ENCODE measurements around the gene PNMT. TPM values are rescaled to one million over a fixed set of nuclear protein-coding genes. Genes with fewer than 3 reads are reported as not detected.
A peak's percentile ranks its signal among the peaks of the same experiment; 100 is the strongest.

Gene PNMT
- total and polyA plus RNA-seq, 7 donors, result 5.9 to 15.3 (median 8.6) TPM

GRCh38 chr17:39672522-39673334 is 4.5 kb downstream of the PNMT start:
- no peak for ATAC-seq
- Histone ChIP-seq H3K36me3 (ENCODE audit: insufficient read depth in 1 of 2, low read depth in 1 of 2) (no peaks in the 10 kb centered on the region), H3K4me3 (no peak overlapping the region), H3K27me3 (ENCODE audit: insufficient read depth in 3 of 3, low read length in 2 of 3) (no peaks in the 10 kb centered on the region), H3K9me3 (no peaks in the 10 kb centered on the region), H3K27ac (peak overlapping the region; percentile 96), H3K4me1 (peaks cover 47% of the 10 kb centered on the region)
- 73 to 87% (median 73%) methylated on average over 15 of the region's 15 CpGs for WGBS, 3 donors
- TF ChIP-seq CTCF (IDR thresholded peaks at IDR 0.05), result no peak
- intact Hi-C loops (cut with DNase I), result loop anchor here (5.0 kb wide), 3 partner anchors 35 to 60 kb away; partner anchors contain the start of genes MIEN1 (in 1 of the 2) and STARD3 (in 1 of the 2)
- DNase-seq, result peak in 1 of 2 donors; percentile 45

GRCh38 chr17:39673335-39674081 is 5.3 kb downstream of the PNMT start:
- 75 to 87% (median 79%) methylated on average over 13 of the region's 13 CpGs for WGBS, 3 donors
- Histone ChIP-seq H3K36me3 (ENCODE audit: insufficient read depth in 1 of 2, low read depth in 1 of 2) (no peaks in the 10 kb centered on the region), H3K27me3 (ENCODE audit: insufficient read depth in 3 of 3, low read length in 2 of 3) (no peaks in the 10 kb centered on the region), H3K4me3 (no peak overlapping the region), H3K4me1 (peaks cover 55% of the 10 kb centered on the region), H3K9me3 (no peaks in the 10 kb centered on the region), H3K27ac (no peak overlapping the region)
- no peak for ATAC-seq
- no peak for TF ChIP-seq CTCF (IDR thresholded peaks at IDR 0.05)
- peak in 1 of 2 donors; percentile 53 for DNase-seq
- intact Hi-C loops (cut with DNase I), result loop anchor here (5.0 kb wide), 3 partner anchors 36 to 59 kb away; partner anchors contain the start of genes MIEN1 (in 1 of the 2) and STARD3 (in 1 of the 2)

GRCh38 chr17:39674179-39674578 is 5.9 kb downstream of the PNMT start:
- Histone ChIP-seq H3K27ac (peak overlapping the region; percentile 89), H3K36me3 (ENCODE audit: insufficient read depth in 1 of 2, low read depth in 1 of 2) (no peaks in the 10 kb centered on the region), H3K27me3 (ENCODE audit: insufficient read depth in 3 of 3, low read length in 2 of 3) (no peaks in the 10 kb centered on the region), H3K4me1 (peaks cover 62% of the 10 kb centered on the region), H3K4me3 (no peak overlapping the region), H3K9me3 (no peaks in the 10 kb centered on the region)
- peak in 1 of 2 donors; percentile 31 for DNase-seq
- intact Hi-C loops (cut with DNase I), result loop anchor here (5.0 kb wide), 3 partner anchors 37 to 58 kb away; partner anchors contain the start of genes MIEN1 (in 1 of the 2) and STARD3 (in 1 of the 2)
- WGBS, 3 donors, result 66 to 80% (median 75%) methylated on average over 5 of the region's 5 CpGs
- TF ChIP-seq CTCF (IDR thresholded peaks at IDR 0.05), result no peak
- ATAC-seq, result no peak

GRCh38 chr17:39674702-39675389 is 6.6 kb downstream of the PNMT start:
- Histone ChIP-seq H3K36me3 (ENCODE audit: insufficient read depth in 1 of 2, low read depth in 1 of 2) (no peaks in the 10 kb centered on the region), H3K4me3 (no peak overlapping the region), H3K9me3 (no peaks in the 10 kb centered on the region), H3K27ac (peak overlapping the region; percentile 89), H3K27me3 (ENCODE audit: insufficient read depth in 3 of 3, low read length in 2 of 3) (no peaks in the 10 kb centered on the region), H3K4me1 (peaks cover 68% of the 10 kb centered on the region)
- no peak for TF ChIP-seq CTCF (IDR thresholded peaks at IDR 0.05)
- 28 to 38% (median 32%) methylated on average over 11 of the region's 11 CpGs for WGBS, 3 donors
- peak in 1 of 2 donors; percentile 63 for DNase-seq
- intact Hi-C loops (cut with DNase I), result loop anchor here (5.0 kb wide), 3 partner anchors 38 to 57 kb away; partner anchors contain the start of genes MIEN1 (in 2 of the 2) and STARD3 (in 1 of the 2)
- ATAC-seq, result no peak
